Endothelial cell (in vitro differentiated cells): ENCODE data around the gene PTPRN2. TPM values are rescaled to one million over a fixed set of nuclear protein-coding genes. Genes with fewer than 3 reads are reported as not detected.
"Not testable (repeated sequence)": the region's sequence is repeated elsewhere in the genome, so short reads cannot be mapped to it uniquely, and the experiment has no call there.

ENCODE experiments used
- DNase-seq: peaks from one replicate; pipeline ENCODE4 v3.0.0; 2021; ENCODE audit warnings: low spot score
- H3K27ac Mint-ChIP-seq: one replicate; pipeline ENCODE4 v1.8.0; 2021; ENCODE audit warnings: mixed read lengths, inconsistent platforms; ENCODE audit not compliant: unreplicated experiment
- H3K27me3 Mint-ChIP-seq: one replicate; pipeline ENCODE4 v1.8.0; 2021; ENCODE audit warnings: mild to moderate bottlenecking, moderate library complexity, mixed read lengths, inconsistent platforms; ENCODE audit not compliant: unreplicated experiment
- H3K36me3 Mint-ChIP-seq: one replicate; pipeline ENCODE4 v1.8.0; 2021; ENCODE audit warnings: mild to moderate bottlenecking, low read depth, mixed read lengths, inconsistent platforms; ENCODE audit not compliant: unreplicated experiment
- H3K4me1 Mint-ChIP-seq: one replicate; pipeline ENCODE4 v1.8.0; 2021; ENCODE audit warnings: mild to moderate bottlenecking, mixed read lengths, inconsistent platforms; ENCODE audit not compliant: unreplicated experiment
- H3K4me3 Mint-ChIP-seq: one replicate; pipeline ENCODE4 v1.8.0; 2021; ENCODE audit warnings: mild to moderate bottlenecking, mixed read lengths, inconsistent platforms; ENCODE audit not compliant: unreplicated experiment
- H3K9me3 Mint-ChIP-seq: one replicate; pipeline ENCODE4 v1.8.0; 2021; ENCODE audit warnings: mixed read lengths, inconsistent platforms; ENCODE audit not compliant: unreplicated experiment
- total RNA-seq: library from RNA; stranded (reverse); fragmentation: NEBNext Ultra II Directional; extraction: Animal tissue kit (Norgen Biotek cat#: 25700); gene quantifications from one replicate; pipeline ENCODE4 v1.2.1, GENCODE V29; 2021; ENCODE audit not compliant: unreplicated experiment
- TF ChIP-seq, protein P1 (sequence below): fragments of 200-600 bp; sonication (generic); IDR thresholded peaks from one replicate; pipeline ENCODE4 v1.5.0; 2021; ENCODE audit warnings: antibody characterized with exemption; ENCODE audit not compliant: unreplicated experiment

Gene PTPRN2
- total RNA-seq, 1 donor from 2014 or later = 0.18 TPM

GRCh38 chr7:157730614-157731013 is 857.0 kb downstream of the PTPRN2 start:
- TF ChIP-seq, protein P1, sequence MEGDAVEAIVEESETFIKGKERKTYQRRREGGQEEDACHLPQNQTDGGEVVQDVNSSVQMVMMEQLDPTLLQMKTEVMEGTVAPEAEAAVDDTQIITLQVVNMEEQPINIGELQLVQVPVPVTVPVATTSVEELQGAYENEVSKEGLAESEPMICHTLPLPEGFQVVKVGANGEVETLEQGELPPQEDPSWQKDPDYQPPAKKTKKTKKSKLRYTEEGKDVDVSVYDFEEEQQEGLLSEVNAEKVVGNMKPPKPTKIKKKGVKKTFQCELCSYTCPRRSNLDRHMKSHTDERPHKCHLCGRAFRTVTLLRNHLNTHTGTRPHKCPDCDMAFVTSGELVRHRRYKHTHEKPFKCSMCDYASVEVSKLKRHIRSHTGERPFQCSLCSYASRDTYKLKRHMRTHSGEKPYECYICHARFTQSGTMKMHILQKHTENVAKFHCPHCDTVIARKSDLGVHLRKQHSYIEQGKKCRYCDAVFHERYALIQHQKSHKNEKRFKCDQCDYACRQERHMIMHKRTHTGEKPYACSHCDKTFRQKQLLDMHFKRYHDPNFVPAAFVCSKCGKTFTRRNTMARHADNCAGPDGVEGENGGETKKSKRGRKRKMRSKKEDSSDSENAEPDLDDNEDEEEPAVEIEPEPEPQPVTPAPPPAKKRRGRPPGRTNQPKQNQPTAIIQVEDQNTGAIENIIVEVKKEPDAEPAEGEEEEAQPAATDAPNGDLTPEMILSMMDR = no peak
- Mint-ChIP-seq H3K27me3 (peaks cover 16% of the 10 kb centered on the region), H3K27ac (no peak overlapping the region), H3K36me3 (peaks cover 17% of the 10 kb centered on the region), H3K9me3 (peaks cover 42% of the 10 kb centered on the region), H3K4me3 (no peak overlapping the region), H3K4me1 (no peaks in the 10 kb centered on the region)
- no peak for DNase-seq

DNA sequence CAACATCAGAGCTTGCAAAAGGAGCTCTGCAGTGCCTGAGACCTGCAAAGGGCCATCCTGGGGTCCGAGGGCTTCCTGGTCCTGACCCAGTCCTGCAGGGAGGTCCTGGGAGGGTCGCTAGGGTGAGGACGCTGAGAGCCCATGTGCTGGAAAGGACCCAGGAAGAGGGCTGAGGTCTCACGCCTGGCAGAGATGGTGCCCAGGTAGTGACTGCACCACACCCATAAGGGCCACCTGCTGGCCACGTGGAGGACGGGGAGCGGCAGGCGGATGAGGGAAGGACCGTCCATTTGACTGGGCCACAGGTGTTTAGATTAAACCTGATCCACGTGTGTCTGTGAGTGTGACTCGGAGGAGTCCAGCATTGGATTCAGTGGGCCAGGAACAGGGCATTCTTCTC is 858.1 kb downstream of the PTPRN2 start:
- no peak for DNase-seq
- TF ChIP-seq, protein P1 = no peak
- peaks cover 17% of the 10 kb centered on the region for H3K27me3 Mint-ChIP-seq
- no peak overlapping the region for H3K27ac Mint-ChIP-seq
- no peaks in the 10 kb centered on the region for H3K4me1 Mint-ChIP-seq
- H3K36me3 Mint-ChIP-seq = peaks cover 17% of the 10 kb centered on the region
- peaks cover 37% of the 10 kb centered on the region for H3K9me3 Mint-ChIP-seq
- no peak overlapping the region for H3K4me3 Mint-ChIP-seq

- peaks cover 18% of the 10 kb centered on the region for H3K36me3 Mint-ChIP-seq
- DNase-seq = no peak
- H3K9me3 Mint-ChIP-seq = peaks cover 42% of the 10 kb centered on the region
- TF ChIP-seq, protein P1 = no peak
- H3K27ac Mint-ChIP-seq = no peak overlapping the region
- H3K27me3 Mint-ChIP-seq = peaks cover 18% of the 10 kb centered on the region
- H3K4me1 Mint-ChIP-seq = no peaks in the 10 kb centered on the region
- no peak overlapping the region for H3K4me3 Mint-ChIP-seq
Measured at GRCh38 chr7:157727964-157728615, 859.5 kb downstream of the PTPRN2 start.

GRCh38 chr7:157726764-157727163 is 860.9 kb downstream of the PTPRN2 start:
- H3K4me3 Mint-ChIP-seq = peak overlapping the region; percentile 59
- peaks cover 45% of the 10 kb centered on the region for H3K9me3 Mint-ChIP-seq

DNA sequence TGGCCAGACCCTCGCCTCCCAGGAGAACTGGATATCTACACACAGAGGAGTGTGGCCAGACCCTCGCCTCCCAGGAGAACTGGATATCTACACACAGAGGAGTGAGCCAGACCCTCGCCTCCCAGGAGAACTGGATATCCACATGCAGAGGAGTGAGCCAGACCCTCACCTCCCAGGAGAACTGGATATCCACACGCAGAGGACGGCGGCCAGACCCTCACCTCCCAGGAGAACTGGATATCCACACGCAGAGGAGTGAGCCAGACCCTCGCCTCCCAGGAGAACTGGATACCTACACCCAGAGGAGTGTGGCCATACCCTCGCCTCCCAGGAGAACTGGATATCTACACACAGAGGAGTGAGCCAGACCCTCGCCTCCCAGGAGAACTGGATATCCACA is 862.3 kb downstream of the PTPRN2 start:
- peaks cover 15% of the 10 kb centered on the region for H3K36me3 Mint-ChIP-seq
- H3K9me3 Mint-ChIP-seq = peaks cover 40% of the 10 kb centered on the region
- not testable (repeated sequence) for H3K4me1 Mint-ChIP-seq, H3K4me3 Mint-ChIP-seq, DNase-seq, H3K27ac Mint-ChIP-seq
- peaks cover 19% of the 10 kb centered on the region for H3K27me3 Mint-ChIP-seq

More at GRCh38 chr7:157726764-157727163, 860.9 kb downstream of the PTPRN2 start:
- DNase-seq = no peak
- peaks cover 18% of the 10 kb centered on the region for H3K36me3 Mint-ChIP-seq
- H3K4me1 Mint-ChIP-seq = no peaks in the 10 kb centered on the region
- TF ChIP-seq, protein P1 = no peak
- H3K27me3 Mint-ChIP-seq = peaks cover 18% of the 10 kb centered on the region
- peak overlapping the region; percentile 61 for H3K27ac Mint-ChIP-seq
